A549 (cell line): Measurements from ENCODE around the gene COL5A2.

Source experiments
- HDAC2 ChIP-seq: fragments of 200-600 bp; sonication (generic); IDR thresholded peaks from 2 replicates; pipeline ENCODE4 v1.6.1; 2016
- NPAS2 ChIP-seq: fragments of 250-450 bp; sonication (Bioruptor Pico); IDR thresholded peaks from 2 replicates; pipeline ENCODE4 v1.8.0; 2022; ENCODE audit warnings: mild to moderate bottlenecking, moderate library complexity, borderline replicate concordance
- TF ChIP-seq, protein P1 (sequence below): fragments of >200 bp; sonication (Bioruptor Twin); formaldehyde crosslinking; IDR thresholded peaks from 3 replicates; pipeline ENCODE4 v1.5.1; 2016
- TF ChIP-seq, protein P2 (sequence below): fragments of 450-650 bp; IDR thresholded peaks from 2 replicates; pipeline ENCODE4 v1.6.1; 2014; ENCODE audit warnings: antibody characterized with exemption

DNA sequence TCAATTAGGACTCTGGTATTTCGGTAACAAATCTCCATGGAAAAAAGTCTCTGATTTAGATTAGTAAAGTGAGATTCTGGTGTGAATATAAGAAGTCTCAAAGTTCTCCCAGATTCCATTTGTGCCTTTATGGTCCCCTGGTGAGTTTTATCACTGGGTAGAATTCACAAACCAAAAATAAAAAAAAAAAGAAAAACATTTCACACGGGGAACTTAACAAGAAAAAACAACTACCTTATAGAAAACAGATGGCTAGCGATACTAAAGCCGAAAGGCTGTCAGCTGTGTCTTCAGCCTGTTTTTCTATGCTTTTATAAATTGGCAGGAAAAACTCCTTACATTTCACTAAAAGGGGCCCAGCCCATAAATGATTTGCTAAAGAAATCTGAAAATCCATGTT is 50.6 kb downstream of the COL5A2 start:
- TF ChIP-seq HDAC2 (no peak), NPAS2 (CRISPR knock-in tag) (no peak)
- TF ChIP-seq, protein P1, sequence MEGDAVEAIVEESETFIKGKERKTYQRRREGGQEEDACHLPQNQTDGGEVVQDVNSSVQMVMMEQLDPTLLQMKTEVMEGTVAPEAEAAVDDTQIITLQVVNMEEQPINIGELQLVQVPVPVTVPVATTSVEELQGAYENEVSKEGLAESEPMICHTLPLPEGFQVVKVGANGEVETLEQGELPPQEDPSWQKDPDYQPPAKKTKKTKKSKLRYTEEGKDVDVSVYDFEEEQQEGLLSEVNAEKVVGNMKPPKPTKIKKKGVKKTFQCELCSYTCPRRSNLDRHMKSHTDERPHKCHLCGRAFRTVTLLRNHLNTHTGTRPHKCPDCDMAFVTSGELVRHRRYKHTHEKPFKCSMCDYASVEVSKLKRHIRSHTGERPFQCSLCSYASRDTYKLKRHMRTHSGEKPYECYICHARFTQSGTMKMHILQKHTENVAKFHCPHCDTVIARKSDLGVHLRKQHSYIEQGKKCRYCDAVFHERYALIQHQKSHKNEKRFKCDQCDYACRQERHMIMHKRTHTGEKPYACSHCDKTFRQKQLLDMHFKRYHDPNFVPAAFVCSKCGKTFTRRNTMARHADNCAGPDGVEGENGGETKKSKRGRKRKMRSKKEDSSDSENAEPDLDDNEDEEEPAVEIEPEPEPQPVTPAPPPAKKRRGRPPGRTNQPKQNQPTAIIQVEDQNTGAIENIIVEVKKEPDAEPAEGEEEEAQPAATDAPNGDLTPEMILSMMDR: no peak
- TF ChIP-seq, protein P2, sequence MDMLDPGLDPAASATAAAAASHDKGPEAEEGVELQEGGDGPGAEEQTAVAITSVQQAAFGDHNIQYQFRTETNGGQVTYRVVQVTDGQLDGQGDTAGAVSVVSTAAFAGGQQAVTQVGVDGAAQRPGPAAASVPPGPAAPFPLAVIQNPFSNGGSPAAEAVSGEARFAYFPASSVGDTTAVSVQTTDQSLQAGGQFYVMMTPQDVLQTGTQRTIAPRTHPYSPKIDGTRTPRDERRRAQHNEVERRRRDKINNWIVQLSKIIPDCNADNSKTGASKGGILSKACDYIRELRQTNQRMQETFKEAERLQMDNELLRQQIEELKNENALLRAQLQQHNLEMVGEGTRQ: no peak
